ENCODE measurements around the gene POLR2E.

GRCh38 chr19:1054102-1055027 is 40.8 kb downstream of the POLR2E start:
- TF ChIP-seq CTCF (IDR thresholded peaks at IDR 0.05 in 4 of 5, conservative IDR thresholded peaks at IDR 0.05 in 1 of 5), result no peak
- TF ChIP-seq POLR2A (IDR thresholded peaks at IDR 0.05), result no peak
